ENCODE measurements around the gene GNPDA2.
A peak's percentile ranks its signal among the peaks of the same experiment; 100 is the strongest.
"Not testable (repeated sequence)": the region's sequence is repeated elsewhere in the genome, so short reads cannot be mapped to it uniquely, and the experiment has no call there.

The GNPDA2 gene

DNA sequence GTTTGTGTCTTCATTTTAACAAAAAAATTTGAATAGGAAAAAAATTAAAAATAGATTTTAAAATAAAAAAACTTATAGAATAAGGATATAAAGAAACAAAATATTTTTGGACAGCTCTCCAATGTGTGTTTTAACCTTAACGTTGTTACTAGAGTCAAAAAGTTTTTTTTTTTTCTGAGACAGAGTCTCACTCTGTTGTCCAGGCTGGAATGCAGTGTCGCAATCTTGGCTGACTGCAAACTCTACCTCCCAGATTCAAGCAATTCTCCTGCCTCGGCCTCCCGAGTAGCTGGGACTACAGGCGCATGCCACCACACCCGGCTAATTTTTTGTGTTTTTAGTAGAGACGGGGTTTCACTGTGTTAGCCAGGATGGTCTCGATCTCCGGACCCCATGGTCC lies 2.3 kb upstream of the GNPDA2 start:
- not testable (repeated sequence) for H3K36me3 ChIP-seq (ENCODE audit: control insufficient read depth, insufficient read depth, low read length); H3K4me1 ChIP-seq (ENCODE audit: control insufficient read depth, insufficient read depth, low read length); H3K9ac ChIP-seq (ENCODE audit: low read length); H3K27ac ChIP-seq (ENCODE audit: low read depth, low read length); H3K9me3 ChIP-seq (ENCODE audit: control insufficient read depth, insufficient read depth, low read depth, low read length); H3K4me3 ChIP-seq (ENCODE audit: low read depth, low read length)
- peaks cover 16% of the 10 kb centered on the region for H3K27me3 ChIP-seq (ENCODE audit: control insufficient read depth, insufficient read depth, low read length)

DNA sequence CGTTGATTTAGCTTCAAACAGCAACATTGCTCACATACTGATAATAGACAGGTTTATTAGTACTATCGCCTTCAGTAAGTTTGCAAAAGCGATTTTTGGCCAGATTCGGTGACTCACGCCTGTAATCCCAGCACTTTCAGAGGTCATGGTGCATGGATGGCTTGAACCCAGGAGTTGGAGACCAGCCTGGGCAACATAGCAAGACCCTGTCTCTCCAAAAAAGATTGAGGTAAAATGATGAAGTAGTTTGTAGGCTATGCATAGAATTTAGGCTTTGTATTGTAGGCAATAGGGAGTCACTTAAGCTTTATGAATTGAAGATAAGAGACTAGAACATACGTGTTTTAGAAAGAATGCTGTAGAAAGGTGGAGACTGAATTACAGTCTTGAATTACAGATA lies 1.1 kb upstream of the GNPDA2 start:
- Histone ChIP-seq H3K27me3 (ENCODE audit: control insufficient read depth, insufficient read depth, low read length) (peaks cover 16% of the 10 kb centered on the region), H3K9ac (ENCODE audit: low read length) (no peak overlapping the region), H3K36me3 (ENCODE audit: control insufficient read depth, insufficient read depth, low read length) (no peaks in the 10 kb centered on the region), H3K27ac (ENCODE audit: low read depth, low read length) (no peak overlapping the region), H3K9me3 (ENCODE audit: control insufficient read depth, insufficient read depth, low read depth, low read length) (no peaks in the 10 kb centered on the region), H3K4me1 (ENCODE audit: control insufficient read depth, insufficient read depth, low read length) (peaks cover 9% of the 10 kb centered on the region; the same call in 1 of the 2 replicates), H3K4me3 (ENCODE audit: low read depth, low read length) (no peak overlapping the region)

GRCh38 chr4:44725726-44726037 lies 674 bp downstream of the GNPDA2 start:
- Histone ChIP-seq H3K4me3 (ENCODE audit: low read depth, low read length) (peak overlapping the region; percentile 92), H3K27ac (ENCODE audit: low read depth, low read length) (no peak overlapping the region), H3K36me3 (ENCODE audit: control insufficient read depth, insufficient read depth, low read length) (no peaks in the 10 kb centered on the region), H3K9me3 (ENCODE audit: control insufficient read depth, insufficient read depth, low read depth, low read length) (no peaks in the 10 kb centered on the region), H3K27me3 (ENCODE audit: control insufficient read depth, insufficient read depth, low read length) (peaks cover 16% of the 10 kb centered on the region), H3K4me1 (ENCODE audit: control insufficient read depth, insufficient read depth, low read length) (peaks cover 9% of the 10 kb centered on the region; the same call in 1 of the 2 replicates), H3K9ac (ENCODE audit: low read length) (peak overlapping the region; percentile 59)

DNA sequence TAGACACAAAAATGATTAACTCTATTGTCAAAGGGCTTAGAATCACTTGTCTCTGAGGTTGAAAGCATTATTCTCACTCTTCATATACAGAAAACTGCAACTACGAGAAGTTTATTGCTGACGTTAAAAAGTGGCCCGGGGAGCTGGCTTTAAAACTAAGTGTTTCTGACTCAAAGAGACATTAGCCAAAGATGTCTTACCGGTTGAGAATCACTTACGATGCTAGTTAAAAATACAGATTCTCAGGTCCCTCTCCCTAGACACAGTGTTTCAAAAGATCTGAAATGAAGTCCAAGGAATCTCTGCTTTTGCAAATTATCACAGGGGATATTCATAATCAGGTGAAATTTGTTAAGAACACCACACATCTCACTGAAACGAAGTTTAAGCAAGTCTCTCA lies 1.2 kb downstream of the GNPDA2 start:
- Histone ChIP-seq H3K4me1 (ENCODE audit: control insufficient read depth, insufficient read depth, low read length) (peaks cover 9% of the 10 kb centered on the region; the same call in 1 of the 2 replicates), H3K36me3 (ENCODE audit: control insufficient read depth, insufficient read depth, low read length) (no peaks in the 10 kb centered on the region), H3K27ac (ENCODE audit: low read depth, low read length) (no peak overlapping the region), H3K9me3 (ENCODE audit: control insufficient read depth, insufficient read depth, low read depth, low read length) (no peaks in the 10 kb centered on the region), H3K9ac (ENCODE audit: low read length) (peak overlapping the region; percentile 59), H3K4me3 (ENCODE audit: low read depth, low read length) (peak overlapping the region; percentile 92), H3K27me3 (ENCODE audit: control insufficient read depth, insufficient read depth, low read length) (peaks cover 16% of the 10 kb centered on the region)

- no peaks in the 10 kb centered on the region for H3K9me3 ChIP-seq (ENCODE audit: control insufficient read depth, insufficient read depth, low read depth, low read length)
- H3K27ac ChIP-seq (ENCODE audit: low read depth, low read length): no peak overlapping the region
- H3K9ac ChIP-seq (ENCODE audit: low read length): no peak overlapping the region
- H3K36me3 ChIP-seq (ENCODE audit: control insufficient read depth, insufficient read depth, low read length): no peaks in the 10 kb centered on the region
- peaks cover 9% of the 10 kb centered on the region; the same call in 1 of the 2 replicates for H3K4me1 ChIP-seq (ENCODE audit: control insufficient read depth, insufficient read depth, low read length)
- no peak overlapping the region for H3K4me3 ChIP-seq (ENCODE audit: low read depth, low read length)
- peaks cover 8% of the 10 kb centered on the region for H3K27me3 ChIP-seq (ENCODE audit: control insufficient read depth, insufficient read depth, low read length)
Measured at GRCh38 chr4:44722001-44722400, 4.4 kb downstream of the GNPDA2 start.

GRCh38 chr4:44720371-44720770 lies 6.0 kb downstream of the GNPDA2 start:
- Histone ChIP-seq H3K27me3 (ENCODE audit: control insufficient read depth, insufficient read depth, low read length) (no peaks in the 10 kb centered on the region; the same call in 1 of the 2 replicates), H3K4me3 (ENCODE audit: low read depth, low read length) (no peak overlapping the region), H3K36me3 (ENCODE audit: control insufficient read depth, insufficient read depth, low read length) (no peaks in the 10 kb centered on the region), H3K9ac (ENCODE audit: low read length) (no peak overlapping the region), H3K4me1 (ENCODE audit: control insufficient read depth, insufficient read depth, low read length) (peaks cover 2% of the 10 kb centered on the region; the same call in 1 of the 2 replicates), H3K9me3 (ENCODE audit: control insufficient read depth, insufficient read depth, low read depth, low read length) (no peaks in the 10 kb centered on the region), H3K27ac (ENCODE audit: low read depth, low read length) (no peak overlapping the region)

DNA sequence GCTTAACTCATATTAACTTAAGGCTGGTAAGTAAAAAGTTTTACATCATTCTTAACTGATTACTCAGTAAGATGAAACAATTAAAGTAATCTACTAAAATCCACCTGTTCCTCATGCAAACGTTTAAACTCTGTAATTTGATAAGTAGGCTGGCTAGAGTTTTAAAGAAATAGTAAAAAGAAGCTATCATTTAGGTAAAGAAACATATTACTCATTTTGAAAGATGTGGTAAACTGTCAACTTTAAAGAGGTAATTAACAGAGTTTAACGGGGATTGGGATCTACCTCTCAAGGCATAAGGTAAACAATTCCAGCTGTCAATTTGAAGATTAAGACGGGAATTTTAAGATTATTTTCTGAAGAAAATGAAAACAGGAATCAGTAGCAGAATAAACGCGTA lies 9.8 kb downstream of the GNPDA2 start:
- Histone ChIP-seq H3K36me3 (ENCODE audit: control insufficient read depth, insufficient read depth, low read length) (no peaks in the 10 kb centered on the region; the same call in 1 of the 2 replicates), H3K4me1 (ENCODE audit: control insufficient read depth, insufficient read depth, low read length) (no peaks in the 10 kb centered on the region), H3K27ac (ENCODE audit: low read depth, low read length) (no peak overlapping the region), H3K9me3 (ENCODE audit: control insufficient read depth, insufficient read depth, low read depth, low read length) (no peaks in the 10 kb centered on the region), H3K9ac (ENCODE audit: low read length) (no peak overlapping the region), H3K27me3 (ENCODE audit: control insufficient read depth, insufficient read depth, low read length) (no peaks in the 10 kb centered on the region), H3K4me3 (ENCODE audit: low read depth, low read length) (no peak overlapping the region)

- no peaks in the 10 kb centered on the region for H3K9me3 ChIP-seq (ENCODE audit: control insufficient read depth, insufficient read depth, low read depth, low read length)
- no peak overlapping the region for H3K4me3 ChIP-seq (ENCODE audit: low read depth, low read length)
- no peak overlapping the region for H3K9ac ChIP-seq (ENCODE audit: low read length)
- no peak overlapping the region for H3K27ac ChIP-seq (ENCODE audit: low read depth, low read length)
- H3K27me3 ChIP-seq (ENCODE audit: control insufficient read depth, insufficient read depth, low read length): no peaks in the 10 kb centered on the region
- no peaks in the 10 kb centered on the region for H3K4me1 ChIP-seq (ENCODE audit: control insufficient read depth, insufficient read depth, low read length)
- H3K36me3 ChIP-seq (ENCODE audit: control insufficient read depth, insufficient read depth, low read length): no peaks in the 10 kb centered on the region; the same call in 1 of the 2 replicates
Measured at GRCh38 chr4:44713125-44713524, 13.2 kb downstream of the GNPDA2 start.

DNA sequence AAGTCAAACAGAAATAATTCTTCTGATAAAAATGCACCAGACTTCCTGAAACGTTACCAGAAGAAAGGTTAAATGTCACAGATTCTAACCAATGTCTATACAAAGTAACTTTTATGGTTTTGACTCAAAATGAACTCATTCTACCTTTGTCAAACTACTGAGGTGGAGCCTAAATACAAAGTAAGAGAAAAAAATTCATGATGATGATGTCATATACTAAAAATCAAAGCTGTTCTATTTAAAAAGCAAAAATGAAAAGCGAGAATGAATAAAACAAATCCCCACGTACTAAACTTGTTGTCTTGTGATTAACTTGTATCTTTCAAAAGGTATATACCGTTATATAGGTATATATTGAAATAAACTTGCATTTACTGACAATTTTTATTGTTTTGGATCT lies 21.7 kb downstream of the GNPDA2 start:
- no peak overlapping the region for H3K27ac ChIP-seq (ENCODE audit: low read depth, low read length)
- H3K27me3 ChIP-seq (ENCODE audit: control insufficient read depth, insufficient read depth, low read length): no peaks in the 10 kb centered on the region
- no peaks in the 10 kb centered on the region for H3K4me1 ChIP-seq (ENCODE audit: control insufficient read depth, insufficient read depth, low read length)
- H3K9me3 ChIP-seq (ENCODE audit: control insufficient read depth, insufficient read depth, low read depth, low read length): no peaks in the 10 kb centered on the region
- no peak overlapping the region for H3K4me3 ChIP-seq (ENCODE audit: low read depth, low read length)
- H3K36me3 ChIP-seq (ENCODE audit: control insufficient read depth, insufficient read depth, low read length): peaks cover 34% of the 10 kb centered on the region
- no peak overlapping the region for H3K9ac ChIP-seq (ENCODE audit: low read length)

- Histone ChIP-seq H3K9me3 (ENCODE audit: control insufficient read depth, insufficient read depth, low read depth, low read length) (no peaks in the 10 kb centered on the region), H3K36me3 (ENCODE audit: control insufficient read depth, insufficient read depth, low read length) (peaks cover 60% of the 10 kb centered on the region), H3K27ac (ENCODE audit: low read depth, low read length) (no peak overlapping the region), H3K27me3 (ENCODE audit: control insufficient read depth, insufficient read depth, low read length) (no peaks in the 10 kb centered on the region), H3K4me1 (ENCODE audit: control insufficient read depth, insufficient read depth, low read length) (no peaks in the 10 kb centered on the region), H3K9ac (ENCODE audit: low read length) (no peak overlapping the region), H3K4me3 (ENCODE audit: low read depth, low read length) (no peak overlapping the region)
Measured at GRCh38 chr4:44701037-44701436, 25.3 kb downstream of the GNPDA2 start.

DNA sequence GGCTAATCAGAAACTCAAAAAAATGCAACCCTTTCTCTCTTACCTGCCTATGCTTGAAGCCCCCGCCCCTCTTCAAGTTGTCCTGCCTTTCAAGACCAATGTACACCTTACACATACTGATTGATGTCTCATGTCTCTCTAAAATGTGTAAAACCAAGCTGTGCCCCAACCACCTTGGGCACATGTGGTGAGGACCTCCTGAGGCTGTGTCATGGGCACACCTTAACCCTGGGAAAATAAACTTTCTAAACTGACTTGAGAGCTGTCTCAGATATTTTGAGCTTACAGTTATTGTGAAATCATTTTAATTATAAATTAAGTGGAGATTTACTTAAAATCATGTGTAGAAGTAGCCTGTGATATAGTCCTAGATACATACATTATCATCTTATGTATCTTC lies 25.9 kb downstream of the GNPDA2 start:
- H3K9ac ChIP-seq (ENCODE audit: low read length): no peak overlapping the region
- H3K36me3 ChIP-seq (ENCODE audit: control insufficient read depth, insufficient read depth, low read length): peaks cover 66% of the 10 kb centered on the region
- no peaks in the 10 kb centered on the region for H3K4me1 ChIP-seq (ENCODE audit: control insufficient read depth, insufficient read depth, low read length)
- H3K27me3 ChIP-seq (ENCODE audit: control insufficient read depth, insufficient read depth, low read length): no peaks in the 10 kb centered on the region
- H3K9me3 ChIP-seq (ENCODE audit: control insufficient read depth, insufficient read depth, low read depth, low read length): no peaks in the 10 kb centered on the region
- H3K27ac ChIP-seq (ENCODE audit: low read depth, low read length): no peak overlapping the region
- H3K4me3 ChIP-seq (ENCODE audit: low read depth, low read length): no peak overlapping the region

GRCh38 chr4:44684648-44685047 lies 41.7 kb downstream of the GNPDA2 start:
- Histone ChIP-seq H3K27me3 (ENCODE audit: control insufficient read depth, insufficient read depth, low read length) (no peaks in the 10 kb centered on the region), H3K36me3 (ENCODE audit: control insufficient read depth, insufficient read depth, low read length) (peaks cover 80% of the 10 kb centered on the region), H3K9me3 (ENCODE audit: control insufficient read depth, insufficient read depth, low read depth, low read length) (no peaks in the 10 kb centered on the region), H3K4me1 (ENCODE audit: control insufficient read depth, insufficient read depth, low read length) (no peaks in the 10 kb centered on the region), H3K4me3 (ENCODE audit: low read depth, low read length) (no peak overlapping the region), H3K27ac (ENCODE audit: low read depth, low read length) (no peak overlapping the region), H3K9ac (ENCODE audit: low read length) (no peak overlapping the region)

All from HUES6 (cell line).